ENCODE results near the gene EMC9. TPM values are rescaled to one million over a fixed set of nuclear protein-coding genes. Genes with fewer than 3 reads are reported as not detected.

The EMC9 gene
- total RNA-seq, 1 donor from 2014 or later = 23.8 TPM

DNA sequence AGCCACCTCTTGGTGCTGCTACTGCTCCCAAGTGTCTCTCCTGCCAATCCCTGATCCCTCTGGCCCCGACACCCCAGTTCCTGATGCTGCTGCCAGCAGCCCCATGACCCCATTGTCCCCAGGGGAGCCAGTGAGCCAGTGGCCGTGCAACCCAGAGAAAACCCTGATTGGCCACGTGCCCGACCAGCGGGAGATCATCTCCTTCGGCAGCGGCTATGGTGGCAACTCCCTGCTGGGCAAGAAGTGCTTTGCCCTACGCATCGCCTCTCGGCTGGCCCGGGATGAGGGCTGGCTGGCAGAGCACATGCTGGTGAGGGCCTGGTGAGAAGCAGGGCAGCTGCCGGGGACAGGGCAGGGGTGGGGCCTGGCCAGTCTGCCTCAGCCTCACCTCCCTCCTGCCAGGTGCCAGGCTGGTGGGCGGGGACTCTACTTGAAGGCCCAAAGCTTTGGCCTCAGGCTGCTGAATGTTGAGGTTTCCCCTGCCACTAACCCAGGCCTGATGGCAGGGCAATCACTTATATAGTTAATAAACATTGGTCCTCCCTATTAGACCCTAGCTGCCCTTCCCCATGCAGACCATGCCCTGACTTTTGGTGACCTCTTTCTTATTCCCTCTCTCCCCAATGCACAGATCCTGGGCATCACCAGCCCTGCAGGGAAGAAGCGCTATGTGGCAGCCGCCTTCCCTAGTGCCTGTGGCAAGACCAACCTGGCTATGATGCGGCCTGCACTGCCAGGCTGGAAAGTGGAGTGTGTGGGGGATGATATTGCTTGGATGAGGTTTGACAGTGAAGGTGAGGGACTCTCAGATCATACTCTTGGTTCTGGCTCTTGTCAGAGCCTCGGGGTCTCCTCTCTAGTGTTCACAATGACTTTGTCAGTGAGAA lies 42.2 kb downstream of the EMC9 start:
- DNase-seq (ENCODE audit: extremely low spot score in 2 of 2) = no peak
- H3K4me1 ChIP-seq = peaks cover 14% of the 10 kb centered on the region
- H3K27ac ChIP-seq = no peak overlapping the region
- H3K9me3 ChIP-seq = no peaks in the 10 kb centered on the region
- TF ChIP-seq POLR2AphosphoS5 (IDR thresholded peaks at IDR 0.05; ENCODE audit: insufficient read depth in 1 of 2, low read depth in 1 of 2) = no peak
- TF ChIP-seq, protein P1, sequence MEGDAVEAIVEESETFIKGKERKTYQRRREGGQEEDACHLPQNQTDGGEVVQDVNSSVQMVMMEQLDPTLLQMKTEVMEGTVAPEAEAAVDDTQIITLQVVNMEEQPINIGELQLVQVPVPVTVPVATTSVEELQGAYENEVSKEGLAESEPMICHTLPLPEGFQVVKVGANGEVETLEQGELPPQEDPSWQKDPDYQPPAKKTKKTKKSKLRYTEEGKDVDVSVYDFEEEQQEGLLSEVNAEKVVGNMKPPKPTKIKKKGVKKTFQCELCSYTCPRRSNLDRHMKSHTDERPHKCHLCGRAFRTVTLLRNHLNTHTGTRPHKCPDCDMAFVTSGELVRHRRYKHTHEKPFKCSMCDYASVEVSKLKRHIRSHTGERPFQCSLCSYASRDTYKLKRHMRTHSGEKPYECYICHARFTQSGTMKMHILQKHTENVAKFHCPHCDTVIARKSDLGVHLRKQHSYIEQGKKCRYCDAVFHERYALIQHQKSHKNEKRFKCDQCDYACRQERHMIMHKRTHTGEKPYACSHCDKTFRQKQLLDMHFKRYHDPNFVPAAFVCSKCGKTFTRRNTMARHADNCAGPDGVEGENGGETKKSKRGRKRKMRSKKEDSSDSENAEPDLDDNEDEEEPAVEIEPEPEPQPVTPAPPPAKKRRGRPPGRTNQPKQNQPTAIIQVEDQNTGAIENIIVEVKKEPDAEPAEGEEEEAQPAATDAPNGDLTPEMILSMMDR (IDR thresholded peaks at IDR 0.05) = no peak
- TF ChIP-seq POLR2A (IDR thresholded peaks at IDR 0.05) = no peak
- no peak overlapping the region for H3K4me3 ChIP-seq
- intact Hi-C loops (cut with DNase I) = no loop called here
- no peaks in the 10 kb centered on the region for H3K36me3 ChIP-seq
- H3K27me3 ChIP-seq = no peaks in the 10 kb centered on the region

DNA sequence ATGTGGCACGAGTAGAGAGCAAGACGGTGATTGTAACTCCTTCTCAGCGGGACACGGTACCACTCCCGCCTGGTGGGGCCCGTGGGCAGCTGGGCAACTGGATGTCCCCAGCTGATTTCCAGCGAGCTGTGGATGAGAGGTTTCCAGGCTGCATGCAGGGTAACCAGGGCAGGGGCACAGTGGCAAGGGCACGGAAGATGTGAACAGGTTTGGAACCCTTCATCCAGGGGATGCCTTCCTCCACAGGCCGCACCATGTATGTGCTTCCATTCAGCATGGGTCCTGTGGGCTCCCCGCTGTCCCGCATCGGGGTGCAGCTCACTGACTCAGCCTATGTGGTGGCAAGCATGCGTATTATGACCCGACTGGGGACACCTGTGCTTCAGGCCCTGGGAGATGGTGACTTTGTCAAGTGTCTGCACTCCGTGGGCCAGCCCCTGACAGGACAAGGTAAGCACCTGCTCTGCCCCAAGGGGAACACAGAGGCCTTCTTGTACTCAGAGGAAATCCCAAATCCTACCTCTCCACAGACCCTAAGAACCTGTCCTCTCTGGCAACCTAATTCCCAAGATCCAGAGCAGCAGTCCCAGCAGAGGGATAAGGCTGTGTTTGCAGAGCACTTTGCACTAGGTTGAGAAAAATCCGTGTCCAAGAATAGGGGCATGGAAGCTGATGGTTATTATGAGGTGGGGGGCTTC lies 43.0 kb downstream of the EMC9 start:
- H3K9me3 ChIP-seq = no peaks in the 10 kb centered on the region
- TF ChIP-seq POLR2AphosphoS5 (IDR thresholded peaks at IDR 0.05; ENCODE audit: insufficient read depth in 1 of 2, low read depth in 1 of 2) = no peak
- TF ChIP-seq POLR2A (IDR thresholded peaks at IDR 0.05) = no peak
- TF ChIP-seq, protein P1 (IDR thresholded peaks at IDR 0.05) = no peak
- H3K27ac ChIP-seq = no peak overlapping the region
- DNase-seq (ENCODE audit: extremely low spot score in 2 of 2) = no peak
- H3K4me3 ChIP-seq = no peak overlapping the region
- H3K4me1 ChIP-seq = peaks cover 18% of the 10 kb centered on the region
- H3K36me3 ChIP-seq = no peaks in the 10 kb centered on the region
- intact Hi-C loops (cut with DNase I) = no loop called here
- H3K27me3 ChIP-seq = no peaks in the 10 kb centered on the region

DNA sequence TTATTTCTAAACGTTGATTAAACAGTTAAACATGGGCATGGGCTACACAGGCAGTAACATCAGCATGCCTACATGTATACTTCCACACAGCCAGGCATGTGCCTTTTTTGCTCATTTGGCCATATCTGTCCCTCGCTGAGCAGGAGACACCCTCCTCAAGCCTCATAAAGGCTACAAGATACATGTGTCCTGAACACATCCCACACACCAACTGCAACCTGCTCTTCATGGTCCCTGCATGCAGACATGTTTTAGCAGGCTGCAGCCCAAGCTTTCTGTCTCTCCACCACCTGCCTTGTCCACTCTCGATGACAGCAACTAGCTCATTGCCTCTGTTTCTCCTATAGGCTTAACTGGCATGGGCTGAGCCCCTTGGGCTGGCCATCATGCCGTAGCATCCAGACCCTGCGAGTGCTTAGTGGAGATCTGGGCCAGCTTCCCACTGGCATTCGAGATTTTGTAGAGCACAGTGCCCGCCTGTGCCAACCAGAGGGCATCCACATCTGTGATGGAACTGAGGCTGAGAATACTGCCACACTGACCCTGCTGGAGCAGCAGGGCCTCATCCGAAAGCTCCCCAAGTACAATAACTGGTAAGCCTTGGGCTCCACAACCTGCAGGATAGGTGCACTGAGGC lies 44.7 kb downstream of the EMC9 start:
- no peak for DNase-seq (ENCODE audit: extremely low spot score in 2 of 2)
- intact Hi-C loops (cut with DNase I) = no loop called here
- H3K9me3 ChIP-seq = no peaks in the 10 kb centered on the region
- no peak overlapping the region for H3K27ac ChIP-seq
- TF ChIP-seq, protein P1 (IDR thresholded peaks at IDR 0.05) = no peak
- no peak for TF ChIP-seq POLR2AphosphoS5 (IDR thresholded peaks at IDR 0.05; ENCODE audit: insufficient read depth in 1 of 2, low read depth in 1 of 2)
- no peak for TF ChIP-seq POLR2A (IDR thresholded peaks at IDR 0.05)
- no peaks in the 10 kb centered on the region for H3K27me3 ChIP-seq
- H3K36me3 ChIP-seq = no peaks in the 10 kb centered on the region
- no peak overlapping the region for H3K4me3 ChIP-seq
- peaks cover 23% of the 10 kb centered on the region for H3K4me1 ChIP-seq

DNA sequence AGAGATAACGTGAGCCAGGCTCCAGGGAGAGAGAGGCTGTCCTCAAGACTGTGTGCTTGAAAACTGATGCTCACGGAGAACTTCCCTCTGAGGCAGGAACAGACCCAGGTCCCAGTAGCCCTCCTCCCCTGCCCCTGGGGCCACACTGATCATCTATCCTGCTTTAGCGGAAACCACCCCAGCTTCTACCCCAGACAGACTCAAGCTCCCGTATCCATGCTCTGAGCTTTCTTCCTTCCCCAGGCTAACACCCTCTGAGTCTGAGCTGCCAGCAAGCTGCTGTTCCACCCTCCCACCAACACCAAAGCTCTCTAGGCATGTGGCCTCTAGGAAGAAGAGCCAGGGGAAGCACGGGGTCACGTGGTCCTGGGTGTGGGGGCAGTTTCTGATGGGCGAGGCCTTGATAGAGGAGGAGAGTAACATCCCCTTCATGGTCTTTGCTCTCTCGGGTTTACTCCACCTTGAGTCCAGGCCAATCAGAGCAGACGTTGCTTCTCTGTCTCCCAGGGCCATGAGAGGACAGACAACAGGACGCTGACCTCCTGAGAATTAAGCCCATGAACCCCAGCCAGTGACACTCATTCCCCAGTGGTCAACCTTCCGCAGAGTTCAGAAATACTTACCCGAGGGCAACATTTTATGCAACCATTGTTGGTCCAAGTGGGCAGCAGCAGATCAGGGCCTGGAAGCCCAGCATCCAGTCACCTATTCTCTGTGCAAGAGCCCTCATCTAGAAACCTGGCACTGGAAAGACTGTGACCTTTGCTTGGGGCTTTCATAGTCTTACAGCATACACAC lies 45.9 kb downstream of the EMC9 start:
- TF ChIP-seq POLR2AphosphoS5 (IDR thresholded peaks at IDR 0.05; ENCODE audit: insufficient read depth in 1 of 2, low read depth in 1 of 2) = no peak
- TF ChIP-seq, protein P1 (IDR thresholded peaks at IDR 0.05) = no peak
- TF ChIP-seq POLR2A (IDR thresholded peaks at IDR 0.05) = no peak
- no peaks in the 10 kb centered on the region for H3K27me3 ChIP-seq
- peak overlapping the region; percentile 93 for H3K27ac ChIP-seq
- H3K9me3 ChIP-seq = no peaks in the 10 kb centered on the region
- DNase-seq (ENCODE audit: extremely low spot score in 2 of 2) = no peak
- H3K36me3 ChIP-seq = no peaks in the 10 kb centered on the region
- intact Hi-C loops (cut with DNase I) = no loop called here
- H3K4me1 ChIP-seq = peaks cover 23% of the 10 kb centered on the region
- H3K4me3 ChIP-seq = peak overlapping the region; percentile 95 to 96

Data from vagina (tissue), 2 donors.